22Rv1 (cell line): ENCODE measurements around the gene LIMCH1.

Source experiments
- H3K27ac ChIP-seq: fragments of 450-650 bp; 2 replicates; pipeline ENCODE4 v1.5.1; 2017
- CTCF ChIP-seq: fragments of 450-650 bp; IDR thresholded peaks from 2 replicates; pipeline ENCODE4 v1.5.1; 2017; ENCODE audit warnings: mild to moderate bottlenecking
- ZFX ChIP-seq: fragments of 450-650 bp; IDR thresholded peaks from 2 replicates; pipeline ENCODE4 v1.6.1; 2017; ENCODE audit warnings: antibody characterized with exemption, borderline replicate concordance

Gene LIMCH1

GRCh38 chr4:41747230-41748055, 209.5 kb downstream of the LIMCH1 start:
- H3K27ac ChIP-seq = no peak overlapping the region
- TF ChIP-seq CTCF = no peak
- no peak for TF ChIP-seq ZFX

- H3K27ac ChIP-seq = no peak overlapping the region
- no peak for TF ChIP-seq ZFX
- TF ChIP-seq CTCF = no peak
Measured at GRCh38 chr4:41748074-41748570, 210.2 kb downstream of the LIMCH1 start.

- TF ChIP-seq ZFX (no peak), CTCF (no peak)
- H3K27ac ChIP-seq = no peak within 1 kb of the TSS
Measured at GRCh38 chr4:41748571-41749475, 210.9 kb downstream of the LIMCH1 start, which contains the start of gene PHOX2B. Gene PHOX2B, minus strand, starts transcription at chr4:41748725. Its CDS starts 115 bp downstream, at chr4:41748610.

- TF ChIP-seq ZFX (no peak), CTCF (no peak)
- no peak overlapping the region for H3K27ac ChIP-seq
Measured at GRCh38 chr4:41749631-41750039, 211.7 kb downstream of the LIMCH1 start.
